Activated CD8-positive, alpha-beta memory T cell treated with anti-CD3 and anti-CD28 coated beads, Interleukin-2, amount 10 ng/mL, durations not matched to agents 7 days and 5 days (primary cell): Measurements from ENCODE around the gene KLHL29. TPM values are rescaled to one million over a fixed set of nuclear protein-coding genes. Genes with fewer than 3 reads are reported as not detected.

Source experiments
- ATAC-seq: fragments of 150-1000 bp; cut with Tn5 transposase; one replicate; pipeline ENCODE4 v1.10.0; 2021; ENCODE audit warnings: moderate library complexity
- CTCF ChIA-PET: fragments of 350-600 bp; sonication (Branson Sonifier 250); formaldehyde crosslinking; loops from one replicate; lab custom pipeline; 2021; ENCODE audit warnings: antibody characterized with exemption; lab: Charles Lee
- DNase-seq: peaks from one replicate; pipeline ENCODE4 v3.0.0-alpha.2; 2020
- H3K27ac Mint-ChIP-seq: one replicate; pipeline ENCODE4 v1.8.0; 2021; ENCODE audit warnings: mild to moderate bottlenecking, mixed read lengths
- H3K27me3 Mint-ChIP-seq: one replicate; pipeline ENCODE4 v1.8.0; 2021; ENCODE audit warnings: mixed read lengths
- H3K36me3 Mint-ChIP-seq: one replicate; pipeline ENCODE4 v1.8.0; 2021; ENCODE audit warnings: mild to moderate bottlenecking, mixed read lengths
- H3K4me1 Mint-ChIP-seq: one replicate; pipeline ENCODE4 v1.8.0; 2021; ENCODE audit warnings: mixed read lengths
- H3K4me3 Mint-ChIP-seq: one replicate; pipeline ENCODE4 v1.8.0; 2021; ENCODE audit warnings: mild to moderate bottlenecking, moderate library complexity, mixed read lengths
- H3K9me3 Mint-ChIP-seq: one replicate; pipeline ENCODE4 v1.8.0; 2022; ENCODE audit warnings: low read depth, mixed read lengths
- total RNA-seq, 2 experiments: library from RNA; stranded (reverse); gene quantifications; one replicate each; pipeline ENCODE4 v1.2.3, GENCODE V29; 2021

The KLHL29 gene
- total RNA-seq, 2 experiments from 2014 or later: 0.09 to 0.12 TPM

GRCh38 chr2:23356711-23357110, 28.3 kb upstream of the KLHL29 start:
- Mint-ChIP-seq H3K36me3 (no peaks in the 10 kb centered on the region), H3K4me1 (no peaks in the 10 kb centered on the region), H3K27me3 (peaks cover 17% of the 10 kb centered on the region), H3K27ac (no peak overlapping the region), H3K4me3 (no peak overlapping the region), H3K9me3 (no peaks in the 10 kb centered on the region)
- DNase-seq: no peak
- CTCF ChIA-PET: no interaction called here
- ATAC-seq: no peak

GRCh38 chr2:23359631-23360567, 25.1 kb upstream of the KLHL29 start:
- Mint-ChIP-seq H3K27ac (no peak overlapping the region), H3K4me1 (no peaks in the 10 kb centered on the region), H3K9me3 (no peaks in the 10 kb centered on the region), H3K4me3 (no peak overlapping the region), H3K36me3 (no peaks in the 10 kb centered on the region), H3K27me3 (peaks cover 15% of the 10 kb centered on the region)
- no peak for ATAC-seq
- CTCF ChIA-PET: interaction anchor here (0.7 kb wide), 1 partner anchor 10 kb away, joined by 4 read pairs; no protein-coding TSS in a partner anchor
- no peak for DNase-seq

- Mint-ChIP-seq H3K36me3 (no peaks in the 10 kb centered on the region), H3K9me3 (no peaks in the 10 kb centered on the region), H3K27me3 (peaks cover 18% of the 10 kb centered on the region), H3K27ac (no peak overlapping the region), H3K4me1 (no peaks in the 10 kb centered on the region), H3K4me3 (no peak overlapping the region)
- DNase-seq (no peak), ATAC-seq (no peak)
- CTCF ChIA-PET: interaction anchor here (0.7 kb wide), 1 partner anchor 9 kb away, joined by 4 read pairs; no protein-coding TSS in a partner anchor
These were observed 24.3 kb upstream of the KLHL29 start for GRCh38 chr2:23360571-23361125.

- CTCF ChIA-PET: interaction anchor here (0.7 kb wide), 1 partner anchor 9 kb away, joined by 4 read pairs; no protein-coding TSS in a partner anchor
- no peak overlapping the region for H3K27ac Mint-ChIP-seq
These were observed 23.8 kb upstream of the KLHL29 start for GRCh38 chr2:23361152-23361551.

GRCh38 chr2:23363268-23363667, 21.7 kb upstream of the KLHL29 start:
- Mint-ChIP-seq H3K4me1 (no peaks in the 10 kb centered on the region), H3K9me3 (no peaks in the 10 kb centered on the region), H3K27ac (no peak overlapping the region), H3K4me3 (no peak overlapping the region), H3K27me3 (peaks cover 25% of the 10 kb centered on the region), H3K36me3 (no peaks in the 10 kb centered on the region)
- DNase-seq: no peak
- ATAC-seq: no peak
- CTCF ChIA-PET: interaction anchor here (1.0 kb wide), 1 partner anchor 23 kb away, joined by 3 read pairs; no protein-coding TSS in a partner anchor

More at GRCh38 chr2:23361152-23361551, 23.8 kb upstream of the KLHL29 start:
- H3K9me3 Mint-ChIP-seq: no peaks in the 10 kb centered on the region
- DNase-seq (no peak), ATAC-seq (no peak)
- H3K27me3 Mint-ChIP-seq: peaks cover 19% of the 10 kb centered on the region
- no peaks in the 10 kb centered on the region for H3K36me3 Mint-ChIP-seq
- no peaks in the 10 kb centered on the region for H3K4me1 Mint-ChIP-seq
- no peak overlapping the region for H3K4me3 Mint-ChIP-seq

GRCh38 chr2:23363831-23364230, 21.1 kb upstream of the KLHL29 start:
- CTCF ChIA-PET: interaction anchor here (1.0 kb wide), 1 partner anchor 23 kb away, joined by 3 read pairs; no protein-coding TSS in a partner anchor
- H3K27me3 Mint-ChIP-seq: peaks cover 25% of the 10 kb centered on the region
- DNase-seq (no peak), ATAC-seq (no peak)
- no peaks in the 10 kb centered on the region for H3K9me3 Mint-ChIP-seq
- H3K27ac Mint-ChIP-seq: no peak overlapping the region
- no peaks in the 10 kb centered on the region for H3K36me3 Mint-ChIP-seq
- H3K4me1 Mint-ChIP-seq: no peaks in the 10 kb centered on the region
- no peak overlapping the region for H3K4me3 Mint-ChIP-seq

- no peak for DNase-seq
- ATAC-seq: no peak
- Mint-ChIP-seq H3K27me3 (peaks cover 28% of the 10 kb centered on the region), H3K27ac (no peak overlapping the region), H3K4me3 (no peak overlapping the region), H3K9me3 (no peaks in the 10 kb centered on the region), H3K4me1 (no peaks in the 10 kb centered on the region), H3K36me3 (no peaks in the 10 kb centered on the region)
- CTCF ChIA-PET: no interaction called here
These were observed 18.3 kb upstream of the KLHL29 start for GRCh38 chr2:23366720-23367119.

- Mint-ChIP-seq H3K27ac (no peak overlapping the region), H3K27me3 (peaks cover 28% of the 10 kb centered on the region), H3K9me3 (no peaks in the 10 kb centered on the region), H3K4me1 (no peaks in the 10 kb centered on the region), H3K4me3 (no peak overlapping the region), H3K36me3 (no peaks in the 10 kb centered on the region)
- CTCF ChIA-PET: no interaction called here
- DNase-seq: no peak
- ATAC-seq: no peak
These were observed 17.2 kb upstream of the KLHL29 start for GRCh38 chr2:23367760-23368159.

GRCh38 chr2:23373666-23374065, 11.3 kb upstream of the KLHL29 start:
- Mint-ChIP-seq H3K9me3 (no peaks in the 10 kb centered on the region), H3K36me3 (no peaks in the 10 kb centered on the region), H3K4me1 (peaks cover 2% of the 10 kb centered on the region), H3K27ac (no peak overlapping the region), H3K27me3 (peaks cover 31% of the 10 kb centered on the region), H3K4me3 (no peak overlapping the region)
- ATAC-seq: no peak
- no peak for DNase-seq
- CTCF ChIA-PET: no interaction called here

- peaks cover 5% of the 10 kb centered on the region for H3K4me1 Mint-ChIP-seq
- no peak overlapping the region for H3K4me3 Mint-ChIP-seq
- CTCF ChIA-PET: no interaction called here
- ATAC-seq (no peak), DNase-seq (no peak)
- H3K9me3 Mint-ChIP-seq: no peaks in the 10 kb centered on the region
- no peaks in the 10 kb centered on the region for H3K36me3 Mint-ChIP-seq
- peaks cover 32% of the 10 kb centered on the region for H3K27me3 Mint-ChIP-seq
- H3K27ac Mint-ChIP-seq: no peak overlapping the region
These were observed 9.5 kb upstream of the KLHL29 start for GRCh38 chr2:23375448-23375847.

GRCh38 chr2:23376075-23376474, 8.9 kb upstream of the KLHL29 start:
- H3K9me3 Mint-ChIP-seq: no peaks in the 10 kb centered on the region
- CTCF ChIA-PET: no interaction called here

GRCh38 chr2:23376972-23377371, 8.0 kb upstream of the KLHL29 start:
- Mint-ChIP-seq H3K36me3 (no peaks in the 10 kb centered on the region), H3K4me1 (peaks cover 13% of the 10 kb centered on the region), H3K9me3 (no peaks in the 10 kb centered on the region), H3K27ac (no peak overlapping the region), H3K27me3 (peaks cover 46% of the 10 kb centered on the region), H3K4me3 (no peak overlapping the region)
- DNase-seq (no peak), ATAC-seq (no peak)
- CTCF ChIA-PET: no interaction called here

More at GRCh38 chr2:23376075-23376474, 8.9 kb upstream of the KLHL29 start:
- H3K36me3 Mint-ChIP-seq: no peaks in the 10 kb centered on the region
- DNase-seq (no peak), ATAC-seq (no peak)
- no peak overlapping the region for H3K27ac Mint-ChIP-seq
- H3K4me3 Mint-ChIP-seq: no peak overlapping the region
- H3K4me1 Mint-ChIP-seq: peaks cover 11% of the 10 kb centered on the region
- H3K27me3 Mint-ChIP-seq: peaks cover 38% of the 10 kb centered on the region

- DNase-seq (no peak), ATAC-seq (no peak)
- Mint-ChIP-seq H3K4me3 (no peak overlapping the region), H3K27me3 (peaks cover 54% of the 10 kb centered on the region), H3K9me3 (no peaks in the 10 kb centered on the region), H3K4me1 (peaks cover 13% of the 10 kb centered on the region), H3K36me3 (no peaks in the 10 kb centered on the region), H3K27ac (no peak overlapping the region)
- CTCF ChIA-PET: no interaction called here
These were observed 7.2 kb upstream of the KLHL29 start for GRCh38 chr2:23377771-23378170.
